Stimulated activated naive B cell treated with anti-CD40 and anti-IgM and Interleukin-4, amounts not matched to agents 10 μg/mL and 1 μg/mL and 100 μg/mL, for 72 hours (primary cell): ENCODE data around the gene ADAMTS10.
A peak's percentile ranks its signal among the peaks of the same experiment; 100 is the strongest.

ENCODE experiments used
- ATAC-seq, 2 donors: fragments of 150-1000 bp; cut with Tn5 transposase; replicated peaks; 2 replicates each; pipeline ENCODE4 v1.10.0; 2021; ENCODE audit warnings: moderate library complexity in 1 of 2
- DNase-seq: peaks from one replicate; pipeline ENCODE4 v3.0.0; 2021
- H3K27ac Mint-ChIP-seq: one replicate; pipeline ENCODE4 v1.8.0; 2022; ENCODE audit warnings: mild to moderate bottlenecking, mixed read lengths
- H3K27me3 Mint-ChIP-seq, 2 donors: one replicate each; pipeline ENCODE4 v1.8.0; 2022; ENCODE audit warnings: mixed read lengths in 2 of 2
- H3K36me3 Mint-ChIP-seq, 2 donors: one replicate each; pipeline ENCODE4 v1.8.0; 2022; ENCODE audit warnings: mixed read lengths in 2 of 2, mild to moderate bottlenecking in 1 of 2
- H3K4me1 Mint-ChIP-seq, 2 donors: one replicate each; pipeline ENCODE4 v1.8.0; 2022; ENCODE audit warnings: mixed read lengths in 2 of 2, mild to moderate bottlenecking in 1 of 2
- H3K4me3 Mint-ChIP-seq, 2 donors: one replicate each; pipeline ENCODE4 v1.8.0; 2022; ENCODE audit warnings: mild to moderate bottlenecking in 2 of 2, mixed read lengths in 2 of 2, moderate library complexity in 1 of 2
- H3K9me3 Mint-ChIP-seq, 2 donors: one replicate each; pipeline ENCODE4 v1.8.0; 2022; ENCODE audit warnings: mixed read lengths in 2 of 2, mild to moderate bottlenecking in 1 of 2

Gene ADAMTS10

GRCh38 chr19:8610041-8610935, at the start of gene ADAMTS10:
TSS of gene ADAMTS10 (minus strand) at chr19:8610715. CDS start at chr19:8605710, 5,005 bp downstream.
- no peak for DNase-seq
- peaks cover 21 to 33% of the 10 kb centered on the region in 2 donors for H3K4me1 Mint-ChIP-seq

GRCh38 chr19:8659905-8660304, 49.4 kb upstream of the ADAMTS10 start:
- Mint-ChIP-seq H3K27ac (no peak overlapping the region), H3K36me3 (no peaks in the 10 kb centered on the region), H3K27me3 (peaks cover 14 to 15% of the 10 kb centered on the region in 2 donors), H3K9me3 (peaks cover 0 to under 1% of the 10 kb centered on the region in 2 donors), H3K4me3 (no peak overlapping the region), H3K4me1 (peaks cover 15 to 18% of the 10 kb centered on the region in 2 donors)
- DNase-seq: no peak
- no peak for ATAC-seq

More at GRCh38 chr19:8610041-8610935, at the start of gene ADAMTS10:
- Mint-ChIP-seq H3K4me3 (peak within 1 kb of the TSS; percentile 72 to 75), H3K9me3 (no peaks in the 10 kb centered on the region), H3K27ac (peak within 1 kb of the TSS; percentile 10), H3K36me3 (peaks cover 0 to 2% of the 10 kb centered on the region in 2 donors), H3K27me3 (peaks cover 38 to 58% of the 10 kb centered on the region in 2 donors)
- peak; percentile 28 to 29 for ATAC-seq

- peaks cover 7 to 13% of the 10 kb centered on the region in 2 donors for H3K4me1 Mint-ChIP-seq
- no peaks in the 10 kb centered on the region for H3K36me3 Mint-ChIP-seq
- no peaks in the 10 kb centered on the region for H3K9me3 Mint-ChIP-seq
- DNase-seq (no peak), ATAC-seq (no peak)
- H3K4me3 Mint-ChIP-seq: no peak overlapping the region
- H3K27ac Mint-ChIP-seq: no peak overlapping the region
- H3K27me3 Mint-ChIP-seq: peaks cover 18% of the 10 kb centered on the region in 2 donors
These were observed 47.4 kb upstream of the ADAMTS10 start for GRCh38 chr19:8657869-8658268.

- no peak overlapping the region for H3K4me3 Mint-ChIP-seq
- peaks cover 7 to 13% of the 10 kb centered on the region in 2 donors for H3K4me1 Mint-ChIP-seq
- H3K36me3 Mint-ChIP-seq: no peaks in the 10 kb centered on the region
- peak; percentile 41 to 57 for ATAC-seq
- no peak for DNase-seq
- no peak overlapping the region for H3K27ac Mint-ChIP-seq
- H3K9me3 Mint-ChIP-seq: no peaks in the 10 kb centered on the region
- peaks cover 19 to 21% of the 10 kb centered on the region in 2 donors for H3K27me3 Mint-ChIP-seq
These were observed 44.8 kb upstream of the ADAMTS10 start for GRCh38 chr19:8655340-8655709.

- H3K36me3 Mint-ChIP-seq: no peaks in the 10 kb centered on the region
- no peak overlapping the region for H3K27ac Mint-ChIP-seq
- H3K27me3 Mint-ChIP-seq: peaks cover 19 to 21% of the 10 kb centered on the region in 2 donors
- peaks cover 7 to 13% of the 10 kb centered on the region in 2 donors for H3K4me1 Mint-ChIP-seq
- DNase-seq (peak; percentile 18), ATAC-seq (peak; percentile 80 to 81)
- peak overlapping the region; percentile 39 to 63 for H3K4me3 Mint-ChIP-seq
- H3K9me3 Mint-ChIP-seq: no peaks in the 10 kb centered on the region
These were observed 44.2 kb upstream of the ADAMTS10 start for GRCh38 chr19:8654591-8655339.

- peaks cover 22 to 27% of the 10 kb centered on the region in 2 donors for H3K27me3 Mint-ChIP-seq
- no peak for DNase-seq
- no peak overlapping the region for H3K4me3 Mint-ChIP-seq
- H3K4me1 Mint-ChIP-seq: no peaks in the 10 kb centered on the region
- no peak for ATAC-seq
- H3K27ac Mint-ChIP-seq: no peak overlapping the region
- H3K9me3 Mint-ChIP-seq: no peaks in the 10 kb centered on the region
- H3K36me3 Mint-ChIP-seq: peaks cover 0 to 2% of the 10 kb centered on the region in 2 donors
These were observed 37.7 kb upstream of the ADAMTS10 start for GRCh38 chr19:8648240-8648639.

- Mint-ChIP-seq H3K4me3 (no peak overlapping the region), H3K27me3 (peaks cover 36 to 53% of the 10 kb centered on the region in 2 donors), H3K27ac (no peak overlapping the region), H3K36me3 (peaks cover 0 to 2% of the 10 kb centered on the region in 2 donors), H3K9me3 (peaks cover 2 to 5% of the 10 kb centered on the region in 2 donors), H3K4me1 (no peaks in the 10 kb centered on the region)
- ATAC-seq (no peak), DNase-seq (no peak)
These were observed 33.5 kb upstream of the ADAMTS10 start for GRCh38 chr19:8643860-8644653.

- DNase-seq: no peak
- Mint-ChIP-seq H3K27ac (no peak overlapping the region), H3K4me3 (no peak overlapping the region), H3K9me3 (peaks cover 2 to 5% of the 10 kb centered on the region in 2 donors), H3K36me3 (peaks cover 0 to 2% of the 10 kb centered on the region in 2 donors), H3K4me1 (peaks cover 0 to 6% of the 10 kb centered on the region in 2 donors), H3K27me3 (peaks cover 47 to 64% of the 10 kb centered on the region in 2 donors)
- ATAC-seq: no peak
These were observed 32.0 kb upstream of the ADAMTS10 start for GRCh38 chr19:8642561-8642960.

- peak; percentile 50 to 63 for ATAC-seq
These were observed 31.5 kb upstream of the ADAMTS10 start for GRCh38 chr19:8641908-8642547.

GRCh38 chr19:8641221-8641907, 30.8 kb upstream of the ADAMTS10 start:
- Mint-ChIP-seq H3K27me3 (peaks cover 46 to 63% of the 10 kb centered on the region in 2 donors), H3K27ac (no peak overlapping the region), H3K36me3 (peaks cover 0 to 2% of the 10 kb centered on the region in 2 donors), H3K9me3 (peaks cover 2 to 5% of the 10 kb centered on the region in 2 donors), H3K4me1 (peaks cover 0 to 6% of the 10 kb centered on the region in 2 donors), H3K4me3 (no peak overlapping the region)
- ATAC-seq (no peak), DNase-seq (no peak)

More at GRCh38 chr19:8641908-8642547, 31.5 kb upstream of the ADAMTS10 start:
- Mint-ChIP-seq H3K27ac (no peak overlapping the region), H3K27me3 (peaks cover 48 to 67% of the 10 kb centered on the region in 2 donors), H3K9me3 (peaks cover 2 to 5% of the 10 kb centered on the region in 2 donors), H3K4me1 (peaks cover 0 to 6% of the 10 kb centered on the region in 2 donors), H3K36me3 (peaks cover 0 to 2% of the 10 kb centered on the region in 2 donors), H3K4me3 (no peak overlapping the region)
- no peak for DNase-seq

- peaks cover 0 to under 1% of the 10 kb centered on the region in 2 donors for H3K36me3 Mint-ChIP-seq
- H3K27me3 Mint-ChIP-seq: peaks cover 41 to 57% of the 10 kb centered on the region in 2 donors
- no peak overlapping the region for H3K27ac Mint-ChIP-seq
- ATAC-seq (no peak), DNase-seq (no peak)
- no peak overlapping the region for H3K4me3 Mint-ChIP-seq
- peaks cover 0 to 6% of the 10 kb centered on the region in 2 donors for H3K4me1 Mint-ChIP-seq
- H3K9me3 Mint-ChIP-seq: peaks cover 2 to 5% of the 10 kb centered on the region in 2 donors
These were observed 30.0 kb upstream of the ADAMTS10 start for GRCh38 chr19:8640402-8641004.

- DNase-seq (no peak), ATAC-seq (no peak)
- peaks cover 0 to 6% of the 10 kb centered on the region in 2 donors for H3K4me1 Mint-ChIP-seq
- no peak overlapping the region for H3K4me3 Mint-ChIP-seq
- H3K27me3 Mint-ChIP-seq: peaks cover 43 to 55% of the 10 kb centered on the region in 2 donors
- H3K36me3 Mint-ChIP-seq: no peaks in the 10 kb centered on the region
- no peak overlapping the region for H3K27ac Mint-ChIP-seq
- peaks cover 2 to 5% of the 10 kb centered on the region in 2 donors for H3K9me3 Mint-ChIP-seq
These were observed 29.4 kb upstream of the ADAMTS10 start for GRCh38 chr19:8639821-8640401.
